Ovary (tissue), 3 donors: Measurements from ENCODE around the gene SHB.

Source experiments
- EP300 ChIP-seq: sonication (generic); formaldehyde crosslinking; IDR thresholded peaks from one replicate; pipeline ENCODE4 v1.6.1; 2017; ENCODE audit warnings: antibody characterized with exemption
- POLR2A ChIP-seq: fragments of 450-650 bp; IDR thresholded peaks from one replicate; pipeline ENCODE4 v1.6.1; 2017; ENCODE audit warnings: antibody characterized with exemption, mild to moderate bottlenecking, moderate library complexity
- TF ChIP-seq, protein P1 (sequence below), 3 donors: fragments of 450-650 bp in 2 of 3; fragments of 200-600 bp in 1 of 3; IDR thresholded peaks; one replicate each; pipeline versions ENCODE4 v1.5.1 to v1.8.0; 2016 to 2022; ENCODE audit warnings: antibody characterized with exemption in 3 of 3, mild to moderate bottlenecking in 1 of 3
- donor health status: DM: no; HTN: no; CAD: no.

DNA sequence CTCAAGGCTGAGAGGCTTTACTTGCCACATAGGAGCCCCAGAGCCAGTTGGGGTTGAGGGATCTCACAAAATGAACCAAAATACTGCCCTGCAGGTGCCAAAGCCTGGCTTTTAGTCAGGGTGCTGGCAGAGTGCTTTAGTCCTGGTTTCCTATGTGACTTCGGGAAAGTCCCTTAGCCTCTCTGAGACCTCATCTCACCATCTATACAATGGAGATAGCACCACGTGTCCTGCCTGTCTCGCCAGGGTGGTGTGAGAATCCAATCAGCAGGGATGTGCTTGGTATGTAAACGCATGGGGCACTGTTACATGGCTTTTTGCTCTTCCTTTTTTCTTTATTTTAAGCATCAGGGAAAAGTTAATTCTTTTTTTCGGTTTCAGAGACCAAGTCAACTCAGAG lies 68.3 kb downstream of the SHB start:
- TF ChIP-seq, protein P1, sequence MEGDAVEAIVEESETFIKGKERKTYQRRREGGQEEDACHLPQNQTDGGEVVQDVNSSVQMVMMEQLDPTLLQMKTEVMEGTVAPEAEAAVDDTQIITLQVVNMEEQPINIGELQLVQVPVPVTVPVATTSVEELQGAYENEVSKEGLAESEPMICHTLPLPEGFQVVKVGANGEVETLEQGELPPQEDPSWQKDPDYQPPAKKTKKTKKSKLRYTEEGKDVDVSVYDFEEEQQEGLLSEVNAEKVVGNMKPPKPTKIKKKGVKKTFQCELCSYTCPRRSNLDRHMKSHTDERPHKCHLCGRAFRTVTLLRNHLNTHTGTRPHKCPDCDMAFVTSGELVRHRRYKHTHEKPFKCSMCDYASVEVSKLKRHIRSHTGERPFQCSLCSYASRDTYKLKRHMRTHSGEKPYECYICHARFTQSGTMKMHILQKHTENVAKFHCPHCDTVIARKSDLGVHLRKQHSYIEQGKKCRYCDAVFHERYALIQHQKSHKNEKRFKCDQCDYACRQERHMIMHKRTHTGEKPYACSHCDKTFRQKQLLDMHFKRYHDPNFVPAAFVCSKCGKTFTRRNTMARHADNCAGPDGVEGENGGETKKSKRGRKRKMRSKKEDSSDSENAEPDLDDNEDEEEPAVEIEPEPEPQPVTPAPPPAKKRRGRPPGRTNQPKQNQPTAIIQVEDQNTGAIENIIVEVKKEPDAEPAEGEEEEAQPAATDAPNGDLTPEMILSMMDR (IDR thresholded peaks at IDR 0.05) = no peak
- TF ChIP-seq EP300 (no peak), POLR2A (no peak)
